K562 (cell line): ENCODE measurements around the gene BCL7C. TPM values are rescaled to one million over a fixed set of nuclear protein-coding genes. Genes with fewer than 3 reads are reported as not detected.

Experiments used
- ATAC-seq: fragments of 200-7000 bp; cut with Tn5 transposase; 3 replicates; pipeline ENCODE4 v1.9.1; 2020; ENCODE audit warnings: moderate library complexity
- BruUV-seq: library from RNA; stranded (reverse); fragments of 400-500 nt; replicated peaks from 2 replicates; lab custom pipeline; 2021; lab: Mats Ljungman, UMichigan
- CTCF ChIA-PET: fragments of 300-600 bp; formaldehyde crosslinking; extraction: SDS; loops from one replicate; lab custom pipeline; 2021; ENCODE audit warnings: low intra/inter-chr PET ratio; lab: Yijun Ruan, JAX
- POLR2A ChIA-PET: fragments of 300-600, 350-650 bp; sonication (Branson Sonifier 250); formaldehyde crosslinking; extraction: SDS; loops from one replicate; lab custom pipeline; 2021; ENCODE audit warnings: antibody characterized with exemption, inconsistent platforms; lab: Yijun Ruan, JAX
- DNase-seq, 4 experiments: peaks; one replicate each; pipeline versions ENCODE4 v3.0.0 to v3.0.0-alpha.2; 2011 to 2018; ENCODE audit warnings: low spot score in 3 of 4, mixed read lengths in 3 of 4; ENCODE audit errors: extremely low read depth in 1 of 4
- FAIRE-seq: peaks from 2 replicates; lab custom pipeline; 2011; peaks lifted over from hg19 to GRCh38; lab: Jason Lieb, UNC
- H2AFZ ChIP-seq: 2 replicates; pipeline ENCODE4 v1.6.0; 2011; ENCODE audit warnings: low read depth, low read length, control low read depth, inconsistent platforms
- H3K27ac ChIP-seq: fragments of 200-600 bp; 3 replicates; pipeline ENCODE4 v1.8.0; 2011; ENCODE audit warnings: low read depth, mild to moderate bottlenecking, control low read depth, inconsistent platforms, low read length, moderate library complexity, mixed read lengths; ENCODE audit errors: extremely low read depth
- H3K27me3 ChIP-seq, 2 experiments: fragments of 300-600 bp in 1 of 2; 2 replicates in 1 of 2; 3 replicates in 1 of 2; pipeline versions ENCODE4 v1.6.0 to v1.8.0; 2011; ENCODE audit warnings: inconsistent platforms in 2 of 2, low read length in 2 of 2, mild to moderate bottlenecking in 1 of 2, mixed read lengths in 1 of 2, moderate library complexity in 1 of 2; ENCODE audit not compliant: control insufficient read depth in 2 of 2, insufficient read depth in 2 of 2
- H3K36me3 ChIP-seq: fragments of 300-600 bp; 3 replicates; pipeline ENCODE4 v1.8.0; 2011; ENCODE audit warnings: mild to moderate bottlenecking, low read length, inconsistent platforms; ENCODE audit not compliant: control insufficient read depth, insufficient read depth
- H3K4me1 ChIP-seq, 2 experiments: fragments of 200-600 bp in 1 of 2; replicated peaks in 1 of 2; 2 replicates in 1 of 2; 3 replicates in 1 of 2; pipeline versions ENCODE4 v1.5.1 to v1.8.0; 2011; ENCODE audit warnings: inconsistent platforms in 2 of 2, low read length in 2 of 2, mild to moderate bottlenecking in 1 of 2, mixed read lengths in 1 of 2, moderate library complexity in 1 of 2; ENCODE audit not compliant: control insufficient read depth in 2 of 2, insufficient read depth in 2 of 2
- H3K4me2 ChIP-seq: 2 replicates; pipeline ENCODE4 v1.6.1; 2011; ENCODE audit warnings: low read length, control low read depth, inconsistent platforms, mixed read lengths; ENCODE audit not compliant: insufficient read depth
- H3K4me3 ChIP-seq: fragments of 200-600 bp; sonication (generic), shearing (Covaris generic); 2 replicates; pipeline ENCODE4 v1.5.1; 2016; ENCODE audit warnings: control low read depth, inconsistent platforms
- H3K79me2 ChIP-seq: fragments of 200-600 bp; 3 replicates; pipeline ENCODE4 v1.8.0; 2011; ENCODE audit warnings: low read length, inconsistent platforms; ENCODE audit not compliant: control insufficient read depth, insufficient read depth
- H3K9ac ChIP-seq, 2 experiments: 2 replicates each; pipeline versions ENCODE4 v1.6.0 to v1.6.1; 2011; ENCODE audit warnings: low read depth in 2 of 2, low read length in 2 of 2, control low read depth in 1 of 2, inconsistent platforms in 1 of 2, mild to moderate bottlenecking in 1 of 2, mixed read lengths in 1 of 2; ENCODE audit not compliant: insufficient read depth in 1 of 2
- H3K9me1 ChIP-seq: one replicate; pipeline ENCODE4 v1.6.0; 2011; ENCODE audit warnings: inconsistent platforms, mild to moderate bottlenecking, low read length, moderate library complexity; ENCODE audit not compliant: control insufficient read depth, insufficient read depth
- H3K9me3 ChIP-seq: replicated peaks from 2 replicates; pipeline ENCODE4 v1.5.1; 2011; ENCODE audit warnings: low read depth, low read length, inconsistent platforms; ENCODE audit not compliant: control insufficient read depth, insufficient read depth
- H4K20me1 ChIP-seq: replicated peaks from 2 replicates; pipeline ENCODE4 v1.6.1; 2011; ENCODE audit warnings: low read length, inconsistent platforms, mixed read lengths; ENCODE audit not compliant: control insufficient read depth, insufficient read depth
- ASH1L ChIP-seq: fragments of 450-650 bp; IDR thresholded peaks from 2 replicates; pipeline ENCODE4 v1.6.1; 2018; ENCODE audit warnings: borderline replicate concordance, mild to moderate bottlenecking, low read depth; ENCODE audit not compliant: partially characterized antibody
- CBX8 ChIP-seq: fragments of 200-600 bp; sonication (generic); IDR thresholded peaks from 2 replicates; pipeline ENCODE4 v1.6.1; 2012; ENCODE audit warnings: borderline replicate concordance, mixed run types, low read depth, mild to moderate bottlenecking, moderate library complexity, mixed read lengths, low read length, control low read depth, inconsistent platforms; ENCODE audit not compliant: poor library complexity, severe bottlenecking; ENCODE audit errors: extremely low read depth
- FOXP1 ChIP-seq: sonication (generic); formaldehyde crosslinking; IDR thresholded peaks from 2 replicates; pipeline ENCODE4 v1.8.0; 2022; ENCODE audit warnings: mild to moderate bottlenecking, missing genetic modification reagents
- MAFG ChIP-seq: fragments of 450-650 bp; conservative IDR thresholded peaks from 2 replicates; pipeline ENCODE4 v1.6.1; 2016; ENCODE audit warnings: missing genetic modification characterization, missing compliant biosample characterization
- MEF2D ChIP-seq: conservative IDR thresholded peaks from 2 replicates; pipeline ENCODE4 v1.6.1; 2016; ENCODE audit warnings: low read depth, missing genetic modification characterization, missing compliant biosample characterization
- RBM15 ChIP-seq: fragments of 200-400 bp; formaldehyde crosslinking; IDR thresholded peaks from 2 replicates; pipeline ENCODE4 v1.6.1; 2018; ENCODE audit warnings: mild to moderate bottlenecking, low read length, moderate library complexity; ENCODE audit not compliant: insufficient read depth
- SMARCA4 ChIP-seq: fragments of 450-650 bp; IDR thresholded peaks from 2 replicates; pipeline ENCODE4 v1.6.1; 2016
- TAF1 ChIP-seq: IDR thresholded peaks from 2 replicates; pipeline ENCODE4 v1.6.1; 2011; ENCODE audit warnings: mild to moderate bottlenecking, low read length, moderate library complexity; ENCODE audit not compliant: insufficient read depth, control insufficient read depth, severe bottlenecking; ENCODE audit errors: extremely low read depth
- TEAD1 ChIP-seq, 2 experiments: fragments of 450-650 bp in 1 of 2; sonication (generic) in 1 of 2; formaldehyde crosslinking; IDR thresholded peaks; 2 replicates each; pipeline versions ENCODE4 v1.4.0 to v1.8.0; 2020 to 2022; ENCODE audit warnings: mild to moderate bottlenecking in 2 of 2, missing genetic modification reagents in 1 of 2
- THRAP3 ChIP-seq: fragments of 450-650 bp; IDR thresholded peaks from 2 replicates; pipeline ENCODE4 v1.6.1; 2016; ENCODE audit warnings: mild to moderate bottlenecking, inconsistent platforms, borderline replicate concordance
- XRCC4 ChIP-seq: IDR thresholded peaks from one replicate; pipeline ENCODE4 v1.6.1; 2011; ENCODE audit not compliant: insufficient read depth, insufficient read length; ENCODE audit errors: extremely low read depth
- ZEB2 ChIP-seq: fragments of 450-650 bp; IDR thresholded peaks from 2 replicates; pipeline ENCODE4 v1.6.1; 2016
- ZKSCAN1 ChIP-seq: fragments of 150-350 bp; IDR thresholded peaks from 2 replicates; pipeline ENCODE4 v1.6.1; 2016; ENCODE audit warnings: low read depth, low read length
- ZNF655 ChIP-seq: fragments of 250-450 bp; sonication (Bioruptor Pico); IDR thresholded peaks from 2 replicates; pipeline ENCODE4 v1.5.0; 2021
- ZNF717 ChIP-seq: fragments of 250-450 bp; sonication (Bioruptor Pico); IDR thresholded peaks from 2 replicates; pipeline ENCODE4 v1.5.0; 2021
- WGBS: fragments of 100-300 bp; shearing (Covaris generic); methylation state at CpG from one replicate; pipeline ENCODE4 v1.1.6; 2016; ENCODE audit warnings: low coverage, mixed read lengths; ENCODE audit not compliant: insufficient coverage; ENCODE audit errors: missing lambda C conversion rate; 5-methylcytosine and 5-hydroxymethylcytosine counted together
- in situ Hi-C: fragments of 300-500 bp; cut with MboI; formaldehyde crosslinking; loops from 4 replicates; pipeline ENCODE4 v1.15.0; 2018; ENCODE audit warnings: inconsistent platforms, mixed read lengths
- intact Hi-C: fragments of 100-400 bp; cut with micrococcal nuclease; formaldehyde crosslinking; loops from 2 replicates; pipeline ENCODE4 v1.14.2; 2022
- polyA plus RNA-seq, 8 experiments: library from polyadenylated mRNA; depleted of rRNA in 4 of 8; stranded (reverse) in 5 of 8; unstranded in 3 of 8; fragments of >200 nt; fragmentation: Nextera tagmentation in 2 of 8; fragmentation: Illumina TruSeq in 1 of 8; extraction: Ambion mirVana in 2 of 8; extraction: Trizol in 1 of 8; gene quantifications; 2 replicates each; pipeline versions ENCODE4 v1.2.1 to v1.2.3, GENCODE V29; 2011 to 2014; ENCODE audit warnings: inconsistent platforms in 1 of 8, missing spikeins in 1 of 8
- total RNA-seq, 7 experiments: library from RNA; depleted of rRNA in 6 of 7; stranded (reverse); fragments of >200 nt in 6 of 7; fragmentation: Illumina TruSeq in 2 of 7; extraction: Trizol in 2 of 7; gene quantifications; 2 replicates each; pipeline versions ENCODE4 v1.2.1 to v1.2.3, GENCODE V29; 2011 to 2021; ENCODE audit warnings: low replicate concordance in 1 of 7
- TF ChIP-seq, protein P1 (sequence below): fragments of 450-650 bp; IDR thresholded peaks from 2 replicates; pipeline ENCODE4 v1.6.1; 2016
- TF ChIP-seq, protein P2 (sequence below): IDR thresholded peaks from 2 replicates; pipeline ENCODE4 v1.6.1; 2012; ENCODE audit warnings: low read depth, low read length, improper control_type of control experiment, borderline replicate concordance

BCL7C gene
- total and polyA plus RNA-seq, 9 of the 15 experiments (the other 6 are each of a cell fraction or from before 2014, with no cell fraction given) = 1.7 to 85.8 (median 19.6) TPM

DNA sequence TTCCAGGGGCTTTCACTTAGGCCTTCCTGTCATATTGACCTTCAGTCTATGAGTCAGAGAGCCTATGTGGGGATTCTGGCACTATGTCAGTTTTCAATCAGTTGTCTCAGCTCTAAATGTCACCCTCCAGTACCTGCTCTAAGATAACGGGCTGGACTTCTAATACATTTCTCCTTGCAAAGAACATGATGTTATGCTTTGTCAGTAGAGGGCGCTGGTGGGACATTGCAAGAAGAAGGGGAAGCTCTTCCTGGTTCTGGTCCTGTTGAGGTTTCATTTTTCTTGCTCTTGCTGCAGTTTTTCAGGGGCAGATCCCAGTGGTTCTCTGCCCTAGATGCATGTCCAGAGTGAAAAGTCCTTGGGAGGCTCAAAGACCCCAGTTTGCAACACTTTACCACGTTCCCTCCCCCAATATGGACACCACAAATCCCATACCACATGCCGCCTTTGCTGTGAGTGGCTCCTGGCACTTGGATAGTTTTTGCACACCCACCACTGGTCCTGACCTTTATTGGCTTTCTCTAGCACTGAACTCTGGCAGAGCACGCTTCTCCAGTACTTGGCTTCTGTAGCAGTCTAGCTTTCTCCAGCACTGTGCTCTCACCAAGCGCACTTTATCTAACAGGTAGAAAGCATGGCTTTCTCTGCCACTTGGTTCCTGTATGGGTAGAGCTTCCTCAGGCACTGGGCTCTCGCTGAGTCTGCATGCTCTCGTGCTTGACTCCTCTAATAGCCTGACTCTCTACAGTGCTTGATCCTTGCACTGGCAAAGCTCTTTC, 49.0 kb downstream of the BCL7C start:
- CTCF ChIA-PET = interaction anchor here (0.6 to 2.4 kb wide), 7 partner anchors 31 to 149 kb away, joined by 3 to 20 read pairs (median 5); partner anchors contain the start of gene BCL7C
- H3K4me2 ChIP-seq = peak overlapping the region; percentile 45; the same call in 1 of the 2 replicates
- in situ Hi-C loops = loop anchor here (5.0 to 10.0 kb wide), 2 partner anchors 60 to 77 kb away; partner anchors contain the start of gene FBXL19
- TF ChIP-seq MEF2D (tag) = no peak
- TF ChIP-seq ZKSCAN1 = no peak
- TF ChIP-seq XRCC4 = no peak
- TF ChIP-seq THRAP3 = peak; percentile 66; the same call in 1 of the 2 replicates
- TF ChIP-seq MAFG = peak; percentile 30; the same call in 1 of the 2 replicates
- peak; percentile 11 for TF ChIP-seq TAF1
- TF ChIP-seq TEAD1 (CRISPR knock-in tag; IDR thresholded peaks at IDR 0.05) = no peak; a peak in 1 of 4 replicates
- TF ChIP-seq ZNF717 = no peak
- TF ChIP-seq, protein P1, sequence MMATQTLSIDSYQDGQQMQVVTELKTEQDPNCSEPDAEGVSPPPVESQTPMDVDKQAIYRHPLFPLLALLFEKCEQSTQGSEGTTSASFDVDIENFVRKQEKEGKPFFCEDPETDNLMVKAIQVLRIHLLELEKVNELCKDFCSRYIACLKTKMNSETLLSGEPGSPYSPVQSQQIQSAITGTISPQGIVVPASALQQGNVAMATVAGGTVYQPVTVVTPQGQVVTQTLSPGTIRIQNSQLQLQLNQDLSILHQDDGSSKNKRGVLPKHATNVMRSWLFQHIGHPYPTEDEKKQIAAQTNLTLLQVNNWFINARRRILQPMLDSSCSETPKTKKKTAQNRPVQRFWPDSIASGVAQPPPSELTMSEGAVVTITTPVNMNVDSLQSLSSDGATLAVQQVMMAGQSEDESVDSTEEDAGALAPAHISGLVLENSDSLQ = peak; percentile 76
- TF ChIP-seq ZEB2 = no peak; the same call in 1 of the 2 replicates
- TF ChIP-seq CBX8 = no peak
- peak; percentile 32; the same call in 1 of the 2 replicates for TF ChIP-seq SMARCA4
- TF ChIP-seq RBM15 = no peak
- TF ChIP-seq, protein P2, sequence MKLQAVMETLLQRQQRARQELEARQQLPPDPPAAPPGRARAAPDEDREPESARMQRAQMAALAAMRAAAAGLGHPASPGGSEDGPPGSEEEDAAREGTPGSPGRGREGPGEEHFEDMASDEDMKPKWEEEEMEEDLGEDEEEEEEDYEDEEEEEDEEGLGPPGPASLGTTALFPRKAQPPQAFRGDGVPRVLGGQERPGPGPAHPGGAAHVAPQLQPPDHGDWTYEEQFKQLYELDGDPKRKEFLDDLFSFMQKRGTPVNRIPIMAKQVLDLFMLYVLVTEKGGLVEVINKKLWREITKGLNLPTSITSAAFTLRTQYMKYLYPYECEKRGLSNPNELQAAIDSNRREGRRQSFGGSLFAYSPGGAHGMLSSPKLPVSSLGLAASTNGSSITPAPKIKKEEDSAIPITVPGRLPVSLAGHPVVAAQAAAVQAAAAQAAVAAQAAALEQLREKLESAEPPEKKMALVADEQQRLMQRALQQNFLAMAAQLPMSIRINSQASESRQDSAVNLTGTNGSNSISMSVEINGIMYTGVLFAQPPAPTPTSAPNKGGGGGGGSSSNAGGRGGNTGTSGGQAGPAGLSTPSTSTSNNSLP = peak; percentile 53; the same call in 1 of the 2 replicates
- no peak for TF ChIP-seq ASH1L
- TF ChIP-seq ZNF655 (CRISPR knock-in tag) = no peak
- TF ChIP-seq FOXP1 (CRISPR knock-in tag) = 0 out of 2 replicates have a peak, but pooled peaks have one; percentile 48

More for the DNA sequence above, 49.0 kb downstream of the BCL7C start:
- Histone ChIP-seq H3K79me2 (no peaks in the 10 kb centered on the region), H3K27me3 (no peaks in the 10 kb centered on the region), H3K4me3 (no peak overlapping the region), H3K4me1 (peaks cover 4 to 8% of the 10 kb centered on the region in 2 experiments; a peak in 2 of 5 replicates), H3K36me3 (no peaks in the 10 kb centered on the region), H3K9me3 (no peaks in the 10 kb centered on the region), H3K9me1 (no peaks in the 10 kb centered on the region), H2AFZ (peak overlapping the region; percentile 96), H4K20me1 (no peaks in the 10 kb centered on the region), H3K27ac (peak overlapping the region; percentile 46; the same call in 2 of the 3 replicates), H3K9ac (peak overlapping the region; percentile 15 to 42; a peak in 3 of 4 replicates)
- ATAC-seq = peak; percentile 96
- no TSS peak for BruUV-seq
- intact Hi-C loops = loop anchor here (1.0 to 2.0 kb wide), 2 partner anchors 50 to 77 kb away; partner anchors contain the start of gene BCL7C
- FAIRE-seq = peak; percentile 98
- 30% methylated on average over 8 of the region's 8 CpGs for WGBS
- DNase-seq = peak; percentile 86 to 96 (median 87)
- POLR2A ChIA-PET = interaction anchor here (0.5 to 2.4 kb wide), 19 partner anchors 8 to 515 kb away, joined by 3 to 13 read pairs (median 4); no protein-coding TSS in a partner anchor
